Hepatocyte (in vitro differentiated cells): ENCODE measurements around the gene CRY1. TPM values are rescaled to one million over a fixed set of nuclear protein-coding genes. Genes with fewer than 3 reads are reported as not detected.

Experiments used
- DNase-seq: peaks from one replicate; pipeline ENCODE4 v3.0.0-alpha.2; 2016; ENCODE audit warnings: low spot score
- H2AFZ ChIP-seq: fragments of 200-600 bp; sonication (generic); 2 replicates; pipeline ENCODE4 v1.6.0; 2016; ENCODE audit warnings: antibody characterized with exemption, mild to moderate bottlenecking
- H3K27ac ChIP-seq: fragments of 200-600 bp; sonication (generic); 2 replicates; pipeline ENCODE4 v1.5.1; 2016; ENCODE audit warnings: mild to moderate bottlenecking
- H3K27me3 ChIP-seq: fragments of 200-600 bp; sonication (generic); 2 replicates; pipeline ENCODE4 v1.6.1; 2016
- H3K36me3 ChIP-seq: fragments of 200-600 bp; sonication (generic); replicated peaks from 2 replicates; pipeline ENCODE4 v1.5.1; 2016; ENCODE audit warnings: low read depth; ENCODE audit not compliant: insufficient read depth
- H3K4me1 ChIP-seq: fragments of 200-600 bp; sonication (generic); 2 replicates; pipeline ENCODE4 v1.5.1; 2016; ENCODE audit warnings: mild to moderate bottlenecking, moderate library complexity; ENCODE audit not compliant: insufficient read depth
- H3K4me2 ChIP-seq: fragments of 200-600 bp; sonication (generic); 2 replicates; pipeline ENCODE4 v1.6.0; 2016
- H3K4me3 ChIP-seq: fragments of 200-600 bp; sonication (generic); 2 replicates; pipeline ENCODE4 v1.5.1; 2016; ENCODE audit warnings: mild to moderate bottlenecking
- H3K79me2 ChIP-seq: fragments of 200-600 bp; sonication (generic); 2 replicates; pipeline ENCODE4 v1.6.0; 2017; ENCODE audit warnings: mild to moderate bottlenecking
- H3K9me2 ChIP-seq: fragments of 200-600 bp; sonication (generic); replicated peaks from 2 replicates; pipeline ENCODE4 v1.6.0; 2017; ENCODE audit warnings: mild to moderate bottlenecking; ENCODE audit not compliant: insufficient read depth
- H3K9me3 ChIP-seq: fragments of 200-600 bp; sonication (generic); 2 replicates; pipeline ENCODE4 v1.5.1; 2016; ENCODE audit warnings: low read depth, mild to moderate bottlenecking
- H4K20me1 ChIP-seq: fragments of 200-600 bp; sonication (generic); 2 replicates; pipeline ENCODE4 v1.6.0; 2016; ENCODE audit warnings: mild to moderate bottlenecking; ENCODE audit not compliant: insufficient read depth, poor library complexity, severe bottlenecking
- EZH2 ChIP-seq: fragments of 200-600 bp; sonication (generic); IDR thresholded peaks from 2 replicates; pipeline ENCODE4 v1.6.1; 2016; ENCODE audit warnings: antibody characterized with exemption, mild to moderate bottlenecking, borderline replicate concordance
- EZH2phosphoT487 ChIP-seq: fragments of 200-600 bp; sonication (generic); IDR thresholded peaks from one replicate; pipeline ENCODE4 v1.6.1; 2018; ENCODE audit warnings: antibody characterized with exemption, mild to moderate bottlenecking, low read depth, moderate library complexity; ENCODE audit not compliant: unreplicated experiment, severe bottlenecking
- WGBS: methylation state at CpG from one replicate; pipeline ENCODE4 v1.1.6; 2016; ENCODE audit warnings: low lambda C conversion rate; ENCODE audit errors: missing lambda C conversion rate; 5-methylcytosine and 5-hydroxymethylcytosine counted together
- polyA plus RNA-seq: library from polyadenylated mRNA; unstranded; fragments of >200 nt; fragmentation: Nextera tagmentation; extraction: Ambion mirVana; gene quantifications from 2 replicates; pipeline ENCODE4 v1.2.1, GENCODE V29; 2016
- total RNA-seq: library from RNA; depleted of rRNA; stranded (reverse); fragments of >200 nt; gene quantifications from 2 replicates; pipeline ENCODE4 v1.2.3, GENCODE V29; 2014
- TF ChIP-seq, protein P1 (sequence below): fragments of 200-600 bp; sonication (generic); IDR thresholded peaks from 2 replicates; pipeline ENCODE4 v1.5.1; 2016; ENCODE audit warnings: antibody characterized with exemption, mild to moderate bottlenecking; ENCODE audit not compliant: poor library complexity

CRY1 gene
- total and polyA plus RNA-seq, 2 experiments from 2014 or later: 29.1 to 34.6 TPM

DNA sequence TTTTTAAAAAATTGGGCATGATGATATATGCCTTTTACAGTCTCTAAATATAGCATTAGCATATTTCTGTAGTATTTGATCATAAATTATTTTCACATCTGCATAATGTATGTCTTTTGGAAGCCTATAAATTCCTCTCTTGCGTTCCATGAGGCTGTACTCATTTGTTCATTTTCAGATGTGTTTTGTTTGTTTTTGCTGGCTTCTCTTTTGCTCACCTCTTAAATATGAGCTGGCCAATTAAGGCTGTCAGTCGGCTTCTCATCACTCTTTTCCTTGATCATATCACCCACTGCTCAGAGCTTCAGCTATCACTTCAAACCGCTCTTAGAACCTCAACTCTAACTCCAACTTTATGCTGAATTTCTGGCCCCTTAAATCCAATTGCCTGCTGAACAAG lies 131.1 kb downstream of the CRY1 start:
- WGBS: 87% methylated on average over 3 of the region's 3 CpGs
- Histone ChIP-seq H3K9me2 (no peaks in the 10 kb centered on the region), H3K36me3 (no peaks in the 10 kb centered on the region), H3K4me2 (no peak overlapping the region), H3K27ac (no peak overlapping the region), H2AFZ (no peak overlapping the region), H3K27me3 (no peaks in the 10 kb centered on the region), H3K79me2 (peaks cover 100% of the 10 kb centered on the region), H4K20me1 (peaks cover 96% of the 10 kb centered on the region), H3K4me1 (peaks cover 12% of the 10 kb centered on the region), H3K4me3 (no peak overlapping the region), H3K9me3 (no peaks in the 10 kb centered on the region)
- TF ChIP-seq EZH2 (no peak), EZH2phosphoT487 (no peak)
- no peak for DNase-seq

DNA sequence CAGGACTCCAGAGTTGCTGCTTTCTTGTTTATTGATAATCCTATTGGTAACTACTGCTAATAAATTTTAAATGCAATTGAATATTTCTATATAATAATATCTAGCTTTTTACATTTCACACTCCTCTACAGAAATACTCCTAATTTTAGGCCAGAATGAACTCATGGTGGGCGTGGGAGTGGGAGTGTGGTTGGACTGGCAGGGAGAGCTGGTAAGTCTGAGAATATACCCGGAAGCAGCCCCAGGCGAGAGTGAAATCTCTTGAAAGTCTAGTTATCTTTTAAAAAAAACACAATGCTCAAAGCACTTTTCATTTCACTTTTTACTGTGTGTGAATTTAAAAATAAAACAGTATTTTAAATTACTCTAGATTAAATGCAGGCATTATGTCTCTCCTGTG lies 132.9 kb downstream of the CRY1 start:
- TF ChIP-seq EZH2: no peak
- TF ChIP-seq EZH2phosphoT487: no peak
- TF ChIP-seq, protein P1, sequence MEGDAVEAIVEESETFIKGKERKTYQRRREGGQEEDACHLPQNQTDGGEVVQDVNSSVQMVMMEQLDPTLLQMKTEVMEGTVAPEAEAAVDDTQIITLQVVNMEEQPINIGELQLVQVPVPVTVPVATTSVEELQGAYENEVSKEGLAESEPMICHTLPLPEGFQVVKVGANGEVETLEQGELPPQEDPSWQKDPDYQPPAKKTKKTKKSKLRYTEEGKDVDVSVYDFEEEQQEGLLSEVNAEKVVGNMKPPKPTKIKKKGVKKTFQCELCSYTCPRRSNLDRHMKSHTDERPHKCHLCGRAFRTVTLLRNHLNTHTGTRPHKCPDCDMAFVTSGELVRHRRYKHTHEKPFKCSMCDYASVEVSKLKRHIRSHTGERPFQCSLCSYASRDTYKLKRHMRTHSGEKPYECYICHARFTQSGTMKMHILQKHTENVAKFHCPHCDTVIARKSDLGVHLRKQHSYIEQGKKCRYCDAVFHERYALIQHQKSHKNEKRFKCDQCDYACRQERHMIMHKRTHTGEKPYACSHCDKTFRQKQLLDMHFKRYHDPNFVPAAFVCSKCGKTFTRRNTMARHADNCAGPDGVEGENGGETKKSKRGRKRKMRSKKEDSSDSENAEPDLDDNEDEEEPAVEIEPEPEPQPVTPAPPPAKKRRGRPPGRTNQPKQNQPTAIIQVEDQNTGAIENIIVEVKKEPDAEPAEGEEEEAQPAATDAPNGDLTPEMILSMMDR: no peak
- Histone ChIP-seq H3K9me2 (no peaks in the 10 kb centered on the region), H4K20me1 (peaks cover 83% of the 10 kb centered on the region), H3K36me3 (no peaks in the 10 kb centered on the region), H3K79me2 (peaks cover 92% of the 10 kb centered on the region), H3K4me1 (peaks cover 12% of the 10 kb centered on the region), H3K27me3 (no peaks in the 10 kb centered on the region), H3K4me2 (no peak overlapping the region), H3K4me3 (no peak overlapping the region), H3K27ac (no peak overlapping the region), H3K9me3 (no peaks in the 10 kb centered on the region), H2AFZ (no peak overlapping the region)
- 88% methylated on average over 3 of the region's 3 CpGs for WGBS
- no peak for DNase-seq

DNA sequence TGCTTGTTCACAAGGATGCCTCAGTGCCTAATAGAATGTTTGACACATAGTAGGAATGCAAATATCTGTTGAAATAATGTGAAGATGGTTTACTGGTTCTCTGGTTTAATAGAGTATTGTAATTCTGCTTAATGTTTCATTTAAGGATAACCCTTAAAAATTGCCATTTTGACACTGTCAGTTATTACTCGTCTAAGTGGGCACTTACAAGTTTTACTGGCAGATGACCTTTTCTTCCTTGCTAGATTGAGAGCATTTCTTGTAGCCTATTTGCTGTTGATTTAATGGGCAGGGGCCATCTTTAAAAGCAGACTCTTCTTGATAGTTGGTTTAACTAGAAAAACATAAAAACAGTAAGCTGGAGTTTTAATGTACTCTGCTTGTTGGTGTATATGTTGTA lies 135.8 kb downstream of the CRY1 start:
- Histone ChIP-seq H3K27ac (peak overlapping the region; percentile 99), H3K9me3 (no peaks in the 10 kb centered on the region), H3K4me2 (peak overlapping the region; percentile 85), H2AFZ (no peak overlapping the region), H3K27me3 (no peaks in the 10 kb centered on the region), H3K79me2 (peaks cover 63% of the 10 kb centered on the region), H3K9me2 (no peaks in the 10 kb centered on the region), H3K4me3 (peak overlapping the region; percentile 92), H3K4me1 (peaks cover 20% of the 10 kb centered on the region), H3K36me3 (no peaks in the 10 kb centered on the region), H4K20me1 (peaks cover 54% of the 10 kb centered on the region)
- WGBS: 13% methylated on average over 1 of the region's 1 CpG
- TF ChIP-seq, protein P1: no peak
- TF ChIP-seq EZH2phosphoT487 (no peak), EZH2 (no peak)
- no peak for DNase-seq

DNA sequence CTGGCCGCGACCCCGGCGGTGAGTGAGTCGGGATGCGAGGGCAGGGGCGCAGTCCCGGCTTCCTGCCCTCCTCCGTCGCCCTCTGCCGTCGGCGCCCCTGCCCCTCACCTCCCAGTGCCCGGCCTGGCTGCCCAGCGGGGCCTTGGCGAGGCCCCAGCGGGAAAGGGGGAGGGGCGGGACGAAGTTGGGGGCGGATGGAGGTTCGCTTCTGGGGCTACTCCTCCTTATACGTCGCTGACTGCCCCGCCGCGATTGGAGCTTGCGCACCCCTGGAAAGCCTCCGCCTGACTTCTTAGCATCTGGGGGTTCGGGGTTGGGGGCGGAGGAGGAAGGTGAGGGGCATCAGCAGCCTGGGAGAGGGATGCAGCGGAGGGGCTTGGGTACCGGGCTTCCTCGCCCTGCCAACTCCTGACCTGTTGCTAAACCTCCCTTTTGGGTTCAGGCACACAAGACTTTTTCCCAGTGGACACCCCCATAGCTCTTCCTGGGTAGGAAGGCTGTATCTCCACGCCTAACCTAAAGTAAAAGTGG lies 137.2 kb downstream of the CRY1 start:
- Histone ChIP-seq H3K4me2 (peak overlapping the region; percentile 85), H4K20me1 (peaks cover 39% of the 10 kb centered on the region), H3K36me3 (no peaks in the 10 kb centered on the region), H3K27me3 (no peaks in the 10 kb centered on the region), H3K27ac (peak overlapping the region; percentile 99), H2AFZ (peak overlapping the region; percentile 73), H3K79me2 (peaks cover 49% of the 10 kb centered on the region), H3K9me2 (no peaks in the 10 kb centered on the region), H3K4me3 (peak overlapping the region; percentile 92), H3K9me3 (no peaks in the 10 kb centered on the region), H3K4me1 (peaks cover 20% of the 10 kb centered on the region)
- 2% methylated on average over 17 of the region's 34 CpGs for WGBS
- DNase-seq: peak; percentile 83
- TF ChIP-seq, protein P1: peak; percentile 20
- no peak for TF ChIP-seq EZH2phosphoT487
- TF ChIP-seq EZH2: no peak
